ENCODE data around the gene AGMO.

- no peak for TF ChIP-seq POLR2A (IDR thresholded peaks at IDR 0.05; ENCODE audit: extremely low read depth, insufficient read length)
- no peak for TF ChIP-seq CTCF (IDR thresholded peaks at IDR 0.05; ENCODE audit: low read depth, low read length)
- no peak for TF ChIP-seq MYC (IDR thresholded peaks at IDR 0.05; ENCODE audit: low read depth, low read length)
Measured at GRCh38 chr7:15175152-15175551, 386.7 kb downstream of the AGMO start.
